IPS-15b (cell line): ENCODE results near the gene TDRKH.

Experiments
- H3K27me3 ChIP-seq: one replicate; pipeline ENCODE4 v1.6.1; 2013; ENCODE audit warnings: low read length; ENCODE audit not compliant: control insufficient read depth, insufficient read depth
- H3K36me3 ChIP-seq: one replicate; pipeline ENCODE4 v1.6.1; 2013; ENCODE audit warnings: low read length; ENCODE audit not compliant: control insufficient read depth, insufficient read depth
- H3K4me1 ChIP-seq: one replicate; pipeline ENCODE4 v1.6.1; 2013; ENCODE audit warnings: mild to moderate bottlenecking, low read length; ENCODE audit not compliant: control insufficient read depth, insufficient read depth
- H3K4me3 ChIP-seq: one replicate; pipeline ENCODE4 v1.5.1; 2013; ENCODE audit warnings: low read depth, low read length
- H3K9ac ChIP-seq: one replicate; pipeline ENCODE4 v1.6.1; 2013; ENCODE audit warnings: low read depth, mild to moderate bottlenecking, low read length
- H3K9me3 ChIP-seq: one replicate; pipeline ENCODE4 v1.6.1; 2013; ENCODE audit warnings: mild to moderate bottlenecking, low read length; ENCODE audit not compliant: control insufficient read depth, insufficient read depth

Gene TDRKH

DNA sequence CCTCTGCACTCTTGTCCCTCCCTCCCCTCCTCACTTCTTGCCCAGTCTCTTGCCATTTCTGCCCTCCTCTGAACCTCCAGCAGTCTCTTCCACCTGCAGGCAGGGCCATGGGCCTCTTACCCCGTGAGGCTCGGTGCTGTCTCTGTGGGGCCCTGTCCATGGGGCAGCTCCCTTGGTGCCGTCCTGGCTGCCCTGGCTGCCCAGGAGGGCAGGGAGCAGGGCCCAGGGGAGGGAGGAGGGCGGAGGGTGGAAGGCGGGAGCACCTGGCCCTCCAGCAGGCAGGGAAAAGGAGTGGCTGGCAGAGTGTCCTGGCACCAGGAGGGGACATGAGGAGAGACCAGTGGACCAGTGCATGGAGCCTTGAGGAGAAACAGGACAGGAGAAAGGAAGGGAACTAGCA lies 41.3 kb upstream of the TDRKH start, which contains the start of gene RORC:
TSS of gene RORC (minus strand) at position 198 of the 400 bp plus-strand sequence. CDS start at position 160, 38 bp downstream.
- Histone ChIP-seq H3K9ac (no peak within 1 kb of the TSS), H3K36me3 (no peaks in the 10 kb centered on the region), H3K4me1 (peaks cover 25% of the 10 kb centered on the region), H3K9me3 (no peaks in the 10 kb centered on the region), H3K27me3 (no peaks in the 10 kb centered on the region), H3K4me3 (peak within 1 kb of the TSS; percentile 39)

DNA sequence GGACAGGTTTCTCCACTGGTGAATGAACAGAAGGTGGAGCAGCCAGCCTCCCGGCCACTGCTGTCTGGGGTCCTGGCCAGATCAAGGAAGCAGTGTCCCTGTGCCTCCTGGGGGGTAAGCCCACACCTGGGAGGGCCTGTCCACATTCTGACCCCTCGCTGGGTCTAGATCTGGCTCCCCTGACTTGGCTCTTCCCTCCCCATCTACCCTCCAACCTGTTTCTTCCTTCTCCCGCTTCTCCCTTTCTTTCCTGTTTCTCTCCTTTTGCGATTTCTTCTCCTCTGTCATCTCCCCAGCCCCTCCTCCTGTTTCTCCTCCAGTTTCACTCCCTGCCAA lies 40.9 kb upstream of the TDRKH start:
- no peaks in the 10 kb centered on the region for H3K9me3 ChIP-seq

DNA sequence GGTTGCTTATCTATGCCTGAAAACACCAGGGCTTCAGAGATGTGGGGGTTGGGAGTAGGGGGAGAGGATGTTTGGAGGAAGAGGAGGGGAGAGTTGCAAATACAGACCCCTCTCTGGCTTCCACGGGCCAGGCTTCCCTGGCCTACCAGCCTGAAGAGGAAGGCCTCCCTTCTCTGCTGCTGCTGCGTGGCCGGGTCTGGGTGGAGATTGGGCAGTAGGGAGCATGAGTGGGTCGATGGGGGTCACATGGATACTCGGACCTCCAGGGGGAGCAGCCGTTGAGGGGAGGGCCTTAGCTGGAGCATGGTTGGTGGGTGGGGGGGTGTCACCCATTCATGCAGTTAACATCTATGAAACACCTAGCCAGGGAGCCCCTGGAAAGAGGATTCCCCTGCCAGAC lies 39.8 kb upstream of the TDRKH start:
- no peak overlapping the region for H3K4me3 ChIP-seq
- no peaks in the 10 kb centered on the region for H3K9me3 ChIP-seq
- no peaks in the 10 kb centered on the region for H3K27me3 ChIP-seq
- peaks cover 30% of the 10 kb centered on the region for H3K4me1 ChIP-seq
- H3K36me3 ChIP-seq = no peaks in the 10 kb centered on the region
- no peak overlapping the region for H3K9ac ChIP-seq

More for the DNA sequence above, 40.9 kb upstream of the TDRKH start:
- H3K4me3 ChIP-seq = peak overlapping the region; percentile 39
- H3K4me1 ChIP-seq = peaks cover 29% of the 10 kb centered on the region
- H3K9ac ChIP-seq = no peak overlapping the region
- no peaks in the 10 kb centered on the region for H3K36me3 ChIP-seq
- no peaks in the 10 kb centered on the region for H3K27me3 ChIP-seq

GRCh38 chr1:151829352-151830046 lies 39.2 kb upstream of the TDRKH start:
- Histone ChIP-seq H3K4me1 (peaks cover 30% of the 10 kb centered on the region), H3K4me3 (peak overlapping the region; percentile 35), H3K9ac (no peak overlapping the region), H3K9me3 (no peaks in the 10 kb centered on the region), H3K36me3 (no peaks in the 10 kb centered on the region), H3K27me3 (no peaks in the 10 kb centered on the region)

DNA sequence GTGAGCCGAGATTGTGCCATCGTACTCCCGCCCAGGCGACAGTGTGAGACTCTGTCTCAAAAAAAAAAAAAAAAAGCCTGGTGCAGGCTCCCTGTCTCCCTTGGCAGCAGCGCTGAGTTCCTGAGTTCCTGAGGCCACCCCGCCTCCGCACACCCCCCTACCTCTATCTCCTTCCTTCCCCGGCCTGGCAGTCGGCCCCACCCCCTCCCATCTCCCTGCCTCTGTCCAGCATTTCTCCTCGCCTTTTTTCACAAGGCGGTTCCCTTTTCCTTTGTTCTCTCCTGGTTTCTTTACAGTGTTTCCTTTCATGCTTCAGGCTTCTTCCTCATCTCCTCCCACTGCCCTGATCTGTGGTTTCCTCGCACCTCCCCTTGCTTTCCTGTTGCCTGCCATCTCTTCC lies 38.6 kb upstream of the TDRKH start:
- Histone ChIP-seq H3K4me1 (peaks cover 30% of the 10 kb centered on the region), H3K9me3 (no peaks in the 10 kb centered on the region), H3K36me3 (no peaks in the 10 kb centered on the region), H3K4me3 (peak overlapping the region; percentile 35), H3K9ac (no peak overlapping the region), H3K27me3 (no peaks in the 10 kb centered on the region)

GRCh38 chr1:151827853-151828252 lies 37.6 kb upstream of the TDRKH start:
- no peaks in the 10 kb centered on the region for H3K27me3 ChIP-seq
- no peak overlapping the region for H3K9ac ChIP-seq
- no peaks in the 10 kb centered on the region for H3K36me3 ChIP-seq
- H3K9me3 ChIP-seq = no peaks in the 10 kb centered on the region
- no peak overlapping the region for H3K4me3 ChIP-seq
- H3K4me1 ChIP-seq = peaks cover 31% of the 10 kb centered on the region

DNA sequence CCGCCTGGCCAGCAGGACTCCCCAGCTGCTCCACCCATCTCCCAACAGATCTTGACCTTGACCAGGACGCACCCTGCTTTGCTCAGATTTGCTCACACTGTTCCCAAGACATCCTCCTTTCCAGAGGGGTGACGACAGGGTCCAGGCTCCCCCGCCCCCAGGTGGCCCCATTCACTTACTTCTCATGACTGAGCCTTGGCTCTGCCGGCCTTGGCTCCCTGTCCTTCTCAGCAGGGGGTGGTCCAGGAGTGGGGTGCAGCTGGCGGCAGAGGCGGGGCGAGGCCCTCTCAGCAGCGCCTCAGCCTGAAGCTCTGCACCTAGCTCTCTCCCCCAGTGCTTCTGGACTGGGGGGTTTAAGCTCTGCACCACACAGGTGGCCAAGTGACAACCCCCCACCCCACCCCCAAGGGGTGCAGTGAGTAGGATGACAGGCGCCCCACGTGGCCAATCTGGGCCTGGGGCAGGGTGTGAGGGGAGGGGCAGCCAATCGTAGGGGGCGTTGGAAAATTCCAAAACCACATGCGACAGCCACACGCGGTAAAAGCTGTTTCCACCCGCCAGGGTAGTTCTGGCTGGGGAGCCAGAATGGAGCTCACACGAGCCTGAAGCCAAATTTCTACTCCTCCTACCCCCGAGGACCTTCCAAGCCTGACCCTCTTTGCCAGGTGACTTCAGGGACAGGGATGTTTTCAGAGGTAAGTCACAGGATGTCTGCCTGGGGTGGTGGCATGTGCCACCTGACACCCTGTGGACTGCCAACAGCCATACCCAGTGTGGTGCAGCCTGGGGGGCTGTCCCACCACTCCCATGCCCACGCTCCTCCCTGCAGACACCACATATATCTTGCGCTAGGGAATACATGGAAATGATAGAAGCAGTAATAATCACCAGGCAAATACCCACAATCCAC lies 35.7 kb upstream of the TDRKH start:
- Histone ChIP-seq H3K4me1 (peaks cover 39% of the 10 kb centered on the region), H3K4me3 (peak overlapping the region; percentile 52), H3K36me3 (no peaks in the 10 kb centered on the region), H3K9ac (no peak overlapping the region), H3K9me3 (no peaks in the 10 kb centered on the region), H3K27me3 (no peaks in the 10 kb centered on the region)

GRCh38 chr1:151825204-151825603 lies 34.9 kb upstream of the TDRKH start:
- Histone ChIP-seq H3K9me3 (no peaks in the 10 kb centered on the region), H3K4me1 (peaks cover 34% of the 10 kb centered on the region), H3K4me3 (peak overlapping the region; percentile 52), H3K36me3 (no peaks in the 10 kb centered on the region), H3K9ac (no peak overlapping the region), H3K27me3 (no peaks in the 10 kb centered on the region)

- peaks cover 18% of the 10 kb centered on the region for H3K4me1 ChIP-seq
- H3K9me3 ChIP-seq = no peaks in the 10 kb centered on the region
- no peak overlapping the region for H3K4me3 ChIP-seq
- H3K36me3 ChIP-seq = no peaks in the 10 kb centered on the region
- no peak overlapping the region for H3K9ac ChIP-seq
- H3K27me3 ChIP-seq = no peaks in the 10 kb centered on the region
These were observed 32.9 kb upstream of the TDRKH start for GRCh38 chr1:151823175-151823574.

DNA sequence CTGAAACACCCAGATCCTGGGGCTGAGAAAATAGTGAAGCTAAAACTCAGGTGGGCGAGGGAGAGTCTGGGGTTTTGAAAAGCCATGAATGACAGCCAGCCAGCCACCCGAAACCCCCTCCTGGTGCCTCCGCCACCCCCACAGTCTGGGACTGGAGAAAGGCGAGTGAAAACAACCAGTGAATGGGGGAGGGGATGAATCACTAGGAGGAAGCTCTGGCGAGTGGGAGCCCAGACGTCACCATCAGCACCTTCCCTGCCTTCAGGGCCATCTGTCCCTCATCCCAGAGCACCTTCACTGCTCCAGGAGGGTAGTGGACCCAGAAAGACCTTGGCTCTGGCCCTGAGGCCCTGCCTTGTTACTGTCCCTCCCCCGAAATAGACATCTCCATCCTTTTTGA lies 32.1 kb upstream of the TDRKH start:
- H3K9me3 ChIP-seq = no peaks in the 10 kb centered on the region
- H3K4me1 ChIP-seq = peaks cover 15% of the 10 kb centered on the region
- no peaks in the 10 kb centered on the region for H3K27me3 ChIP-seq
- no peak overlapping the region for H3K9ac ChIP-seq
- H3K36me3 ChIP-seq = no peaks in the 10 kb centered on the region
- H3K4me3 ChIP-seq = no peak overlapping the region

DNA sequence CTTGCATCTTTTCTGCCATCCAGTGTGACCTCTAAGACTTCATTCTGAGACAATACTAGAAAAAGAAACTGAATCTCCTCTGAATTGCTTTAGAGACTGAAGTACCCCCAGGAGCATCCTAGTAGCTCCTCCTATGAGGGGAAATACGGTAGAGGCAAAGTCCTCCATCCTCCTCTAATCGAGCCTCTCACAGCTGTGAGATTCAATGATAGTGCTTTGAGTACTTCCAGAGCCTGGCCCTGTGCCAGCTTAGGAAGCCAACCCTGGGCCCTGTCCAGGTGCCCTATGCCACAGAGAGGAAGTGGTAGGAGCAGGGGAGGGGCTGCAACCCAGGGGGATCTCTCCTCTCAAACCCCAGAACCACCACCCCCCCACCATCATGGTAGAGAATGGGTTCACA lies 30.6 kb upstream of the TDRKH start:
- no peaks in the 10 kb centered on the region for H3K36me3 ChIP-seq
- peaks cover 11% of the 10 kb centered on the region for H3K4me1 ChIP-seq
- no peak overlapping the region for H3K4me3 ChIP-seq
- H3K9ac ChIP-seq = no peak overlapping the region
- H3K27me3 ChIP-seq = no peaks in the 10 kb centered on the region
- no peaks in the 10 kb centered on the region for H3K9me3 ChIP-seq
